HUES48 (cell line): ENCODE measurements around the gene PDXDC1.
A peak's percentile ranks its signal among the peaks of the same experiment; 100 is the strongest.
"Not testable (repeated sequence)": the region's sequence is repeated elsewhere in the genome, so short reads cannot be mapped to it uniquely, and the experiment has no call there.

Experiments used
- H3K27ac ChIP-seq: one replicate; pipeline ENCODE4 v1.7.0; 2013; ENCODE audit warnings: low read depth, low read length, inconsistent platforms
- H3K27me3 ChIP-seq: 2 replicates; pipeline ENCODE4 v1.6.1; 2013; ENCODE audit warnings: mild to moderate bottlenecking, low read length; ENCODE audit not compliant: control insufficient read depth, insufficient read depth
- H3K36me3 ChIP-seq: 2 replicates; pipeline ENCODE4 v1.6.1; 2013; ENCODE audit warnings: low read length; ENCODE audit not compliant: control insufficient read depth, insufficient read depth
- H3K4me1 ChIP-seq: 2 replicates; pipeline ENCODE4 v1.6.1; 2013; ENCODE audit warnings: mild to moderate bottlenecking, low read length; ENCODE audit not compliant: control insufficient read depth, insufficient read depth
- H3K4me3 ChIP-seq: 2 replicates; pipeline ENCODE4 v1.5.1; 2013; ENCODE audit warnings: mild to moderate bottlenecking, low read depth, low read length
- H3K9ac ChIP-seq: 2 replicates; pipeline ENCODE4 v1.6.1; 2013; ENCODE audit warnings: mild to moderate bottlenecking, low read depth, low read length, moderate library complexity
- H3K9me3 ChIP-seq: 2 replicates; pipeline ENCODE4 v1.6.1; 2013; ENCODE audit warnings: low read length; ENCODE audit not compliant: control insufficient read depth, insufficient read depth

The PDXDC1 gene

GRCh38 chr16:14957576-14958322, 17.1 kb upstream of the PDXDC1 start:
- no peaks in the 10 kb centered on the region for H3K36me3 ChIP-seq
- H3K9ac ChIP-seq: no peak overlapping the region
- H3K27ac ChIP-seq: no peak overlapping the region
- no peaks in the 10 kb centered on the region for H3K27me3 ChIP-seq
- no peaks in the 10 kb centered on the region for H3K9me3 ChIP-seq
- H3K4me3 ChIP-seq: no peak overlapping the region
- H3K4me1 ChIP-seq: no peaks in the 10 kb centered on the region

- Histone ChIP-seq H3K36me3 (no peaks in the 10 kb centered on the region), H3K9me3 (no peaks in the 10 kb centered on the region), H3K27ac (no peak overlapping the region), H3K27me3 (no peaks in the 10 kb centered on the region), H3K4me1 (no peaks in the 10 kb centered on the region), H3K4me3 (no peak overlapping the region), H3K9ac (no peak overlapping the region)
Observed at GRCh38 chr16:14958323-14958600, 16.6 kb upstream of the PDXDC1 start.

- H3K4me1 ChIP-seq: no peaks in the 10 kb centered on the region
- H3K4me3 ChIP-seq: no peak overlapping the region
- no peaks in the 10 kb centered on the region for H3K27me3 ChIP-seq
- H3K9ac ChIP-seq: no peak overlapping the region
- H3K36me3 ChIP-seq: no peaks in the 10 kb centered on the region
- H3K27ac ChIP-seq: no peak overlapping the region
- H3K9me3 ChIP-seq: no peaks in the 10 kb centered on the region
Observed at GRCh38 chr16:14958970-14959369, 15.9 kb upstream of the PDXDC1 start.

GRCh38 chr16:14961405-14962186, 13.2 kb upstream of the PDXDC1 start:
- H3K36me3 ChIP-seq: no peaks in the 10 kb centered on the region
- H3K4me3 ChIP-seq: no peak overlapping the region
- H3K27me3 ChIP-seq: no peaks in the 10 kb centered on the region
- no peak overlapping the region for H3K9ac ChIP-seq
- no peaks in the 10 kb centered on the region for H3K4me1 ChIP-seq
- H3K27ac ChIP-seq: no peak overlapping the region
- no peaks in the 10 kb centered on the region for H3K9me3 ChIP-seq

GRCh38 chr16:14963281-14964173, 11.3 kb upstream of the PDXDC1 start:
- Histone ChIP-seq H3K9me3 (no peaks in the 10 kb centered on the region), H3K4me3 (no peak overlapping the region), H3K4me1 (no peaks in the 10 kb centered on the region), H3K36me3 (no peaks in the 10 kb centered on the region), H3K27me3 (no peaks in the 10 kb centered on the region), H3K9ac (no peak overlapping the region), H3K27ac (no peak overlapping the region)

- no peak overlapping the region for H3K9ac ChIP-seq
- no peaks in the 10 kb centered on the region for H3K27me3 ChIP-seq
- no peaks in the 10 kb centered on the region for H3K9me3 ChIP-seq
- H3K27ac ChIP-seq: no peak overlapping the region
- no peaks in the 10 kb centered on the region for H3K4me1 ChIP-seq
- no peak overlapping the region for H3K4me3 ChIP-seq
- H3K36me3 ChIP-seq: no peaks in the 10 kb centered on the region
Observed at GRCh38 chr16:14965328-14965727, 9.5 kb upstream of the PDXDC1 start.

- not testable (repeated sequence) for H3K36me3 ChIP-seq, H3K27ac ChIP-seq, H3K9me3 ChIP-seq, H3K9ac ChIP-seq, H3K4me3 ChIP-seq, H3K4me1 ChIP-seq, H3K27me3 ChIP-seq
Observed at GRCh38 chr16:14969795-14970194, 5.0 kb upstream of the PDXDC1 start.

GRCh38 chr16:14971621-14972228, 3.1 kb upstream of the PDXDC1 start:
- not testable (repeated sequence) for H3K36me3 ChIP-seq, H3K4me1 ChIP-seq, H3K9me3 ChIP-seq, H3K4me3 ChIP-seq, H3K9ac ChIP-seq, H3K27ac ChIP-seq, H3K27me3 ChIP-seq

- H3K36me3 ChIP-seq, H3K27ac ChIP-seq, H3K4me1 ChIP-seq, H3K9ac ChIP-seq, H3K27me3 ChIP-seq, H3K9me3 ChIP-seq: not testable (repeated sequence)
- peak overlapping the region; percentile 86 for H3K4me3 ChIP-seq
Observed at GRCh38 chr16:14973785-14974322, 972 bp upstream of the PDXDC1 start.

- H3K36me3 ChIP-seq, H3K27ac ChIP-seq, H3K27me3 ChIP-seq, H3K4me1 ChIP-seq, H3K9ac ChIP-seq, H3K9me3 ChIP-seq: not testable (repeated sequence)
- H3K4me3 ChIP-seq: peak overlapping the region; percentile 86
Observed at GRCh38 chr16:14974331-14974655, 533 bp upstream of the PDXDC1 start.
